Psoas muscle (tissue), 8 donors: ENCODE results near the gene ABCA6. TPM values are rescaled to one million over a fixed set of nuclear protein-coding genes. Genes with fewer than 3 reads are reported as not detected.

ENCODE experiments used
- ATAC-seq, 4 donors: fragments of 200-7000 bp; cut with Tn5 transposase; one replicate each; pipeline ENCODE4 v1.9.1; 2020; ENCODE audit warnings: moderate library complexity in 3 of 4, mild to moderate bottlenecking in 2 of 4
- DNase-seq, 2 donors: peaks; one replicate each; pipeline ENCODE4 v3.0.0-alpha.2; 2020
- H3K27ac ChIP-seq: fragments of 200-600 bp; one replicate; pipeline ENCODE4 v1.8.0; 2022
- H3K27me3 ChIP-seq, 3 donors: fragments of 200-600 bp in 1 of 3; one replicate each; pipeline versions ENCODE4 v1.6.1 to v1.8.0; 2013 to 2022; ENCODE audit warnings: low read length in 2 of 3, mild to moderate bottlenecking in 2 of 3, moderate library complexity in 1 of 3; ENCODE audit not compliant: insufficient read depth in 3 of 3
- H3K36me3 ChIP-seq, 2 donors: fragments of 200-600 bp in 1 of 2; one replicate each; pipeline versions ENCODE4 v1.6.1 to v1.8.0; 2013 to 2022; ENCODE audit warnings: low read depth in 1 of 2, mild to moderate bottlenecking in 1 of 2, moderate library complexity in 1 of 2; ENCODE audit not compliant: insufficient read depth in 1 of 2
- H3K4me1 ChIP-seq: fragments of 200-600 bp; one replicate; pipeline ENCODE4 v1.8.0; 2022
- H3K4me3 ChIP-seq: fragments of 200-600 bp; one replicate; pipeline ENCODE4 v1.8.0; 2022; ENCODE audit warnings: mild to moderate bottlenecking
- H3K9me3 ChIP-seq: fragments of 200-600 bp; one replicate; pipeline ENCODE4 v1.8.0; 2022
- CTCF ChIP-seq: fragments of 200-600 bp; IDR thresholded peaks from one replicate; pipeline ENCODE4 v1.8.0; 2022; ENCODE audit warnings: antibody characterized with exemption
- whole genome bisulfite sequencing, 3 donors: extraction: QIAGEN DNeasy Blood & Tissue Kit; methylation state at CpG; one replicate each; pipeline versions ENCODE4 v1.1.6 to v1.1.7; 2013; 5-methylcytosine and 5-hydroxymethylcytosine counted together
- intact Hi-C, 2 donors: fragments of 100-400 bp; cut with DNase I; formaldehyde crosslinking; loops; one replicate each; pipeline versions ENCODE4 v1.11.0 to v1.14.2; 2022
- polyA plus RNA-seq, 3 donors: library from polyadenylated mRNA; stranded (reverse); fragments of 200-250 nt; gene quantifications; one replicate each; pipeline ENCODE4 v1.2.3, GENCODE V29; 2013
- total RNA-seq, 4 donors: library from RNA; stranded (reverse); fragmentation: NEBNext Ultra II Directional in 2 of 4; extraction: Animal tissue kit (Norgen Biotek cat#: 25700) in 2 of 4; gene quantifications; one replicate each; pipeline versions ENCODE4 v1.2.1 to v1.2.4, GENCODE V29; 2021 to 2023
- donor health status: healthy with polysubstance abuse.
- donor health status: DM: no; HTN: no; CAD: no; lungs with moderate emphysema.
- donor health status: Bipolar disorder and iron deficiency.
- donor health status: healthy.
- donor health status: DM: yes; HTN: yes; CAD: no.
- donor health status: DM: no; HTN: no; CAD: no.
- donor health status: DM: no; HTN: no; CAD: no.
- donor health status: DM: yes; HTN: yes; CAD: no.

ABCA6 gene
- total and polyA plus RNA-seq, 7 donors: 2.7 to 21.2 (median 6.8) TPM

GRCh38 chr17:69050999-69051775 is 90.5 kb downstream of the ABCA6 start:
- intact Hi-C loops: no loop called here
- ATAC-seq (peak in 1 of 4 donors; percentile 24), DNase-seq (no peak)
- Histone ChIP-seq H3K27me3 (no peaks in the 10 kb centered on the region), H3K9me3 (no peaks in the 10 kb centered on the region), H3K4me1 (no peaks in the 10 kb centered on the region), H3K27ac (no peak overlapping the region), H3K4me3 (no peak overlapping the region), H3K36me3 (peaks cover 0 to 19% of the 10 kb centered on the region in 2 donors)
- TF ChIP-seq CTCF: no peak
- WGBS, 3 donors: 68 to 75% (median 74%) methylated on average over 5 of the region's 5 CpGs

GRCh38 chr17:69048634-69049033 is 93.1 kb downstream of the ABCA6 start:
- no peak for DNase-seq
- intact Hi-C loops: no loop called here
- Histone ChIP-seq H3K9me3 (no peaks in the 10 kb centered on the region), H3K27me3 (no peaks in the 10 kb centered on the region), H3K4me1 (no peaks in the 10 kb centered on the region), H3K36me3 (peaks cover 0 to 39% of the 10 kb centered on the region in 2 donors), H3K4me3 (no peak overlapping the region), H3K27ac (no peak overlapping the region)
- TF ChIP-seq CTCF: no peak
- whole genome bisulfite sequencing, 3 donors: 91 to 100% (median 92%) methylated on average over 2 of the region's 2 CpGs
- ATAC-seq: no peak

GRCh38 chr17:69047368-69048263 is 94.1 kb downstream of the ABCA6 start:
- ATAC-seq (peak in 3 of 4 donors; percentile 21 to 79 (median 64)), DNase-seq (peak; percentile 45 to 70)
- Histone ChIP-seq H3K4me3 (no peak overlapping the region), H3K9me3 (no peaks in the 10 kb centered on the region), H3K4me1 (no peaks in the 10 kb centered on the region), H3K27ac (no peak overlapping the region), H3K36me3 (peaks cover 0 to 49% of the 10 kb centered on the region in 2 donors), H3K27me3 (no peaks in the 10 kb centered on the region)
- TF ChIP-seq CTCF: no peak
- intact Hi-C loops: no loop called here
- WGBS, 3 donors: 32 to 42% (median 39%) methylated on average over 3 of the region's 3 CpGs

- no peak for ATAC-seq
- no peak for DNase-seq
Measured at GRCh38 chr17:69046121-69046807, 95.4 kb downstream of the ABCA6 start.

More at GRCh38 chr17:69046121-69046807, 95.4 kb downstream of the ABCA6 start:
- H3K36me3 ChIP-seq: peaks cover 0 to 55% of the 10 kb centered on the region in 2 donors
- H3K27ac ChIP-seq: no peak overlapping the region
- no peaks in the 10 kb centered on the region for H3K4me1 ChIP-seq
- no peak overlapping the region for H3K4me3 ChIP-seq
- H3K9me3 ChIP-seq: no peaks in the 10 kb centered on the region
- TF ChIP-seq CTCF: no peak
- no peaks in the 10 kb centered on the region for H3K27me3 ChIP-seq
- 69 to 74% (median 72%) methylated on average over 4 of the region's 4 CpGs for WGBS, 3 donors
- intact Hi-C loops: no loop called here
